H1 (cell line): ENCODE measurements around the gene GCNT1. TPM values are rescaled to one million over a fixed set of nuclear protein-coding genes. Genes with fewer than 3 reads are reported as not detected.

Experiments used
- CEBPB ChIP-seq: IDR thresholded peaks from 2 replicates; pipeline ENCODE4 v1.6.1; 2012; ENCODE audit warnings: low read depth, low read length
- CHD1 ChIP-seq: IDR thresholded peaks from 2 replicates; pipeline ENCODE4 v1.6.1; 2012; ENCODE audit warnings: low read depth, low read length, improper control_type of control experiment
- EZH2 ChIP-seq: fragments of 200-600 bp; sonication (generic); IDR thresholded peaks from 2 replicates; pipeline ENCODE4 v1.7.1; 2012; ENCODE audit warnings: low read depth, mild to moderate bottlenecking, moderate library complexity, low read length, inconsistent platforms; ENCODE audit not compliant: severe bottlenecking
- HDAC6 ChIP-seq: IDR thresholded peaks from one replicate; pipeline ENCODE4 v1.7.1; 2012; ENCODE audit warnings: low read depth, mild to moderate bottlenecking, inconsistent platforms, low read length, moderate library complexity
- RFX5 ChIP-seq: IDR thresholded peaks from 2 replicates; pipeline ENCODE4 v1.6.1; 2011; ENCODE audit warnings: low read depth, low read length, improper control_type of control experiment, borderline replicate concordance
- RNF2 ChIP-seq: fragments of 200-900, 300-1000 bp; sonication (generic); IDR thresholded peaks from 2 replicates; pipeline ENCODE4 v1.7.1; 2016; ENCODE audit warnings: borderline replicate concordance, low read depth, mild to moderate bottlenecking, antibody characterized with exemption, low read length; ENCODE audit not compliant: poor library complexity, severe bottlenecking; ENCODE audit errors: missing control alignments
- SP2 ChIP-seq: IDR thresholded peaks from 2 replicates; pipeline ENCODE4 v1.6.1; 2012; ENCODE audit warnings: mild to moderate bottlenecking, low read length, inconsistent platforms
- polyA plus RNA-seq, 7 experiments: library from polyadenylated mRNA; depleted of rRNA in 3 of 7; stranded (reverse) in 5 of 7; unstranded in 2 of 7; fragments of >200 nt in 5 of 7; fragments of 200-250 nt in 2 of 7; gene quantifications; 1 replicate in 5 of 7; 2 replicates in 1 of 7; 4 replicates in 1 of 7; pipeline versions ENCODE4 v1.2.1 to v1.2.3, GENCODE V29; 2011 to 2013; ENCODE audit warnings: missing spikeins in 2 of 7, mixed read lengths in 2 of 7
- total RNA-seq: library from RNA; stranded (reverse); fragmentation: NEBNext Ultra II Directional; extraction: Animal tissue kit (Norgen Biotek cat#: 25700); gene quantifications from 2 replicates; pipeline ENCODE4 v1.2.1, GENCODE V29; 2021

Gene GCNT1
- total and polyA plus RNA-seq, 2 of the 8 experiments (the other 6 are each of a cell fraction or from before 2014, with no cell fraction given), result 13.0 to 16.5 TPM

- no peak for TF ChIP-seq SP2
- no peak for TF ChIP-seq EZH2
- no peak for TF ChIP-seq HDAC6
- TF ChIP-seq CEBPB, result no peak
- no peak for TF ChIP-seq RNF2
- TF ChIP-seq RFX5, result no peak
- no peak for TF ChIP-seq CHD1
Measured at GRCh38 chr9:76516350-76516749, 57.4 kb downstream of the GCNT1 start (continued).
